Activated gamma-delta T cell treated with anti-CD3 and anti-CD28 coated beads, Interleukin-2, amount 50 U/mL, for 16 hours (primary cell): Measurements from ENCODE around the gene ANGPTL2.

Experiments used
- DNase-seq: peaks from one replicate; pipeline ENCODE4 v3.0.0-alpha.2; 2020; ENCODE audit warnings: low read depth

The ANGPTL2 gene

GRCh38 chr9:127075624-127076372 lies 46.6 kb downstream of the ANGPTL2 start:
- no peak for DNase-seq

DNA sequence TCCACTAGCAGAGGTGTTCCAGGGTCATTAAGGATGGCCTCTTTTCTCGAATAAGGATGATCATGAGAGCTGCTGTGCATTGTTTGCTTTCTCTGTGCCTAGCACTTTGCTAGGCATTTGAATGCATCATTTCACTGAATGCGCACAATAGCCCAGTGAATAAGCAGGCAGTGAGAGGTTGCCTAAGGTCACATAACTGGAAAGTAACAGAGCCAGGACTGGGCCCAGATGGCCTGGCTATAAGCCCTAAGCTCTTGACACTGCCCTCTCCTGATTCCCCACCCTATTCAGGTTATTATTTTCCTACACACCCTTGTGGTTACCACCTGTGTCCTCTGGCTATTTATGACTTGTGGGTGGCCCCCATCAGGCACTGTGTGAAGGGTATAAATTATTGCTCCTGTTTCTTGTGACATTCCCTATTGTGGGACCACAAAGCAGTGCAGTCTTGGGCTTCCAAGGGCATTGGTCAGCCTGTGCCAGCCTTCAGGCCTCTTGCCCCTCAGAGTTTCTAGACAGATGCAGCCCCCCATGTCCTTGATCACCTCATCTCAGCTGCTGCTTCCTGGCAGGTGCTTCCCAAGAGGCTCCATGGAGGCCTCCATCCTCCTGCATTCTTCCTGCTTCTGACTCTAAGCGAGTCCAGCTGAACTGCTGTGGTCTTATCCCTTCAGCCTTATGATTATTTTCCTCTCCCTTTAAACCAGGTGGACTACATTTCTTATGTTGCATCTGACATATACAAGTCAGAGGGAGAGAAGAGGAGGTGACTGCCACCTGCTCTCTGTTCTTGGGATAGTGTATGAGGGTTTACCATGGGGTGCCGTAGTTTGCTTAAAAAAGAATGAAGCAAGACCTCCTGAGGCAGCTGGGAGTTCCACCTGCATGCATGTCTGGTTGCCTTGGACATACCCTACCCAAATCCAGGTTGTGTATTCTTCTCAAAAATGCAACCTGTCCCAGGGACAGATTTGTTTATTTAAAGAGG lies 47.6 kb downstream of the ANGPTL2 start:
- DNase-seq = no peak

GRCh38 chr9:127067603-127068220 lies 54.7 kb downstream of the ANGPTL2 start:
- DNase-seq = no peak

DNA sequence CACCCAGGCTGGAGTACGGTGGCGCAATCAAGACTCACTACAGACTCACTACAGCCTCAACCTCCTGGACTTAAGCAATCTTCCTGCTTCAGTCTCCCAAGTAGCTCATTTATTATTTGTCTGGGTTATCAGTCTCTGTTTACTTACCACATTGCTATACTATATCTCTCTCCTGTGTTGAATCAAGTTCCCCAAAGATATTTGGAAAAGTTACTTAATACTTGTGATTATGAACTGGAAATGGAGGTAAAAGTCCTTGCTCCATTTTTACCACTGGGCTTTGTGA lies 55.6 kb downstream of the ANGPTL2 start:
- no peak for DNase-seq

- DNase-seq = no peak
Measured at GRCh38 chr9:127066060-127066850, 56.2 kb downstream of the ANGPTL2 start.

GRCh38 chr9:127065592-127065991 lies 56.8 kb downstream of the ANGPTL2 start:
- no peak for DNase-seq

- DNase-seq = no peak
Measured at GRCh38 chr9:127064335-127064734, 58.1 kb downstream of the ANGPTL2 start.

- DNase-seq = no peak
Measured at GRCh38 chr9:127061411-127061810, 61.0 kb downstream of the ANGPTL2 start.

GRCh38 chr9:127059765-127060361 lies 62.6 kb downstream of the ANGPTL2 start:
- DNase-seq = no peak

GRCh38 chr9:127059030-127059429 lies 63.4 kb downstream of the ANGPTL2 start:
- DNase-seq = no peak

GRCh38 chr9:127058645-127059021 lies 63.8 kb downstream of the ANGPTL2 start:
- DNase-seq = no peak

DNA sequence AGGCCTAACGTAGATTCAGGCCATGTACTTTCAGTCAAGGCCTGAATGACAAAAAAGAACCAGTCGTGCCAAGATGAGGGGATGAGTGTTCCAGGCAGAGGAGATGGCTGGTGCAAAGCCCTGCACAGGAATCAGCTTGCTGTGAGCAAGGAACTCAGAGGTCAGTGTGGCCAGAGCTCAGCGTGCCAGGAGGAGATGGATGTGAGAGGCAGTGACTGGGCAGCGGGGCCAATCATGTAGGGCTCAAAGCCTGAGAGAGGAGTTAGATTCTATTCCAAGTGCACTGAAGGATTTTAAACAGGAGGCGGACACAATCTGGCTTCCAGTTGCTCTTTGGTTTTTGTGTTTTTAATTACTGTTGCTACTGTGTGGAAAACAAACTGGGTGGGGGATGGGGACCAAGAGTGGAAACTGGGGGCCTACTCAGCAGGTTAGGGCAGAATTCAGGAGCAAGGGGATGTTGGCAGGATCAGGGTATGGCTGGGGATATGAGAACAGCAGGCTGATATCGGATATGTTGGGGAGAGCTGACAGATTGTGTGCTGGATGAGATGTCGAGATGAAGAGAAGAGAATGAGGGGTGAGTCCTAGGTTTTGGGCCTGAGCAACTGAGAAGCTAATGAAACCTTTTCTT lies 64.3 kb downstream of the ANGPTL2 start:
- no peak for DNase-seq

DNA sequence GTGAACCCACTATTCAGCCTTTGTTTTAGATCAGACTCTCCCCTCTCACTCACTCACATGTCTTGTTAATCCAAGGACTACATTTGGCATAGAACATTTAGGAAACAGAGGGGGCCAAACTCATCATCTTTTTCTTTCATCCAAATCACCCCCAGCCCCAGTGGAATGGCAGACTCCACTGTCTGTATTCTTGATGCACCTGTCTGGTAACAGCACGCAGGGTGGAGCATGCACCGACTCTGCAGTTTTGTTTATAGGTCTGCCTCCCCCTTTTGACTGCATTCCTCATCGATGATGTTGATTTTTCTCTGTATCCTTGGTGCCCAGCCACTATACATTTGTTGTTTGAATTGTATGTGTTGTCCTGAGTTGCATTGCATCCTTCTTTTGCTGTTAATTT lies 66.0 kb downstream of the ANGPTL2 start:
- DNase-seq = no peak

DNA sequence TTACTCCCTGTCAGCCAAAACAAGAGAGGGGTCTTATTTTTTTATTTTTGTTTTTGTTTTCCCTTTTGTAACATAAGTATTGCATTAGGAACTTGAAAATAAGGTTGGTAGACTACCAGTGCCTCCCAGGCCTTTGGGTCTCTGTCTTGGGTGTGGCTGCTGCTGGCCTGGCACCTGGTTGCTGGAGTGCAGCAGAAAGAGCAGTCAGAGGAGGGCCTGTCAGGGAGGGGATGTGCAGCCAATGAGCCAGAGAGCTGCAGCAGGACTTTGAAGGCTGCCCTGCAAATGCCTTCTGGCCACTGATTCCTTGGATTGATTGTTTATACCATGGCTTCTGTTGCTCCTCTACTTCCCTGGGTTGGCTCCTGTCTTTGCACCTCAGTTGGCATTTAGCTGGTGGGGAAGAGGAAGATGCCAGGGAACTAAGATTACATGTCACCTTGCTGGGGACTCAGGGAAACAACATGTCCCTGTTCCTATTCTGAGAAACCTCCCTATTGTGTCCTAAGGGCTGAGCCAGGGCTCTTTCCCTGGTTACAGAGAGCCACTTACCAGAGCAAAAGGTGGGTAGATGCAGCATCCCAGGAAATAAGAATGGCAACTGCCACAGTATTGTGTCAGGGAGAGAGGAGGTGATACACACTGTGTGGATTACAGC lies 66.6 kb downstream of the ANGPTL2 start:
- no peak for DNase-seq

- DNase-seq = no peak
Measured at GRCh38 chr9:127053960-127054359, 68.5 kb downstream of the ANGPTL2 start.

- DNase-seq = no peak
Measured at GRCh38 chr9:127053057-127053821, 69.2 kb downstream of the ANGPTL2 start.

- DNase-seq = no peak
Measured at GRCh38 chr9:127051881-127052595, 70.4 kb downstream of the ANGPTL2 start.

GRCh38 chr9:127050591-127051001 lies 71.8 kb downstream of the ANGPTL2 start:
- no peak for DNase-seq

DNA sequence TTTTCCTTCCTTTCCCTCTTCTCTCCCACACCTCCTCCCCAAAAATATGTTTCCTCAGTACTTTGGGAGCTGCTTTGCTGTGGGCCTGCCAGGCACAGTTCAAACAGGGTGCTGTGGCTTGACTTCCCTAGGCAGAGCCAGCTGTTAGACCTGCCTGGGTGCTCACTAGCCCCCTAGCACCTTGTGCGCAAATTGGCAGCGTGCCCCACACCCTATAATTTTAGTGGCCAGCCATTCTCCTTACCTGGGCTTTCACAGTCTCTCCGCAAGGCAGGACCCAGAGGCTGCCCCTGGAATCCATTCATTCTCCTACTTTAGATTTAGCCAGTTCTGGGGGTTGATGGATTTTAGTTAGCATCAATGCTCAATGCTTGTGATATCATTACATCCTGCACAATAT lies 72.3 kb downstream of the ANGPTL2 start:
- DNase-seq = no peak
